Fibroblast of skin of abdomen (primary cell): Measurements from ENCODE around the gene GPR17.
A peak's percentile ranks its signal among the peaks of the same experiment; 100 is the strongest.

Source experiments
- DNase-seq: peaks from one replicate; pipeline ENCODE4 v3.0.0-alpha.2; 2013

The GPR17 gene

GRCh38 chr2:127695491-127696472, 49.8 kb downstream of the GPR17 start:
- DNase-seq, result peak; percentile 60

GRCh38 chr2:127697482-127698180, 51.7 kb downstream of the GPR17 start:
- DNase-seq, result no peak

GRCh38 chr2:127698553-127699355, 52.8 kb downstream of the GPR17 start:
- no peak for DNase-seq

- DNase-seq, result no peak
Measured at GRCh38 chr2:127700527-127701192, 54.7 kb downstream of the GPR17 start.

- peak; percentile 89 for DNase-seq
Measured at GRCh38 chr2:127701193-127701650, 55.3 kb downstream of the GPR17 start, which contains the start of gene SFT2D3. Gene SFT2D3 (plus strand): TSS chr2:127701497. CDS start chr2:127701529, 32 bp downstream.

- DNase-seq, result peak; percentile 70
Measured at GRCh38 chr2:127701651-127702394, 55.9 kb downstream of the GPR17 start.
